ENCODE data around the gene ZDHHC19.
"Not testable (repeated sequence)": the region's sequence is repeated elsewhere in the genome, so short reads cannot be mapped to it uniquely, and the experiment has no call there.

ZDHHC19 gene

DNA sequence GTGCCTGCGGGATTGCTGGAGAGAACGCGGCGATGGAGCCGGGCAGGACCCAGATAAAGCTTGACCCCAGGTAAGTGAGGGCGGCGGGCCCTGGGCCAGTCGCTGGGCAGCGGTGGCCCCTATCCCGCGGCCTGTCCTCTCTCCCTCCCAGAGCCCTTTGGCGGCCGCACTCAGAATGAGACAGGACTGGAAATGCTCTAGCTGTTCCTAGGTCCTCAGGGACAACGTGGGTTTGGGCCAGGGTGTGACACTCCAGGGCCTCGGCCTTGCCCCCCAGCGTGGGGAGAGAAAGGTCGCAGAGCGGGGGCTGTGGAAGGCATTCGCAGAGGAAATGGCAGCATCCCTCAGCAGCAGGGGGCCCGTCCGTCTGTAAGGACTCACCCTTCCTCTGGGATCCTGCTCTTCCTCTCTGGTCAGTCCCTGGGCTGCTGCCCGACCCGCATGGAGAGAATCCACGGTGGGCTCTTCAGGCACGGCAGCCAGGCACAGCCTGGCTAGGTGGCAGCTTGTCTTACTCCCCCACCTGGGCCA lies 5.5 kb upstream of the ZDHHC19 start:
- TF ChIP-seq, protein P1, sequence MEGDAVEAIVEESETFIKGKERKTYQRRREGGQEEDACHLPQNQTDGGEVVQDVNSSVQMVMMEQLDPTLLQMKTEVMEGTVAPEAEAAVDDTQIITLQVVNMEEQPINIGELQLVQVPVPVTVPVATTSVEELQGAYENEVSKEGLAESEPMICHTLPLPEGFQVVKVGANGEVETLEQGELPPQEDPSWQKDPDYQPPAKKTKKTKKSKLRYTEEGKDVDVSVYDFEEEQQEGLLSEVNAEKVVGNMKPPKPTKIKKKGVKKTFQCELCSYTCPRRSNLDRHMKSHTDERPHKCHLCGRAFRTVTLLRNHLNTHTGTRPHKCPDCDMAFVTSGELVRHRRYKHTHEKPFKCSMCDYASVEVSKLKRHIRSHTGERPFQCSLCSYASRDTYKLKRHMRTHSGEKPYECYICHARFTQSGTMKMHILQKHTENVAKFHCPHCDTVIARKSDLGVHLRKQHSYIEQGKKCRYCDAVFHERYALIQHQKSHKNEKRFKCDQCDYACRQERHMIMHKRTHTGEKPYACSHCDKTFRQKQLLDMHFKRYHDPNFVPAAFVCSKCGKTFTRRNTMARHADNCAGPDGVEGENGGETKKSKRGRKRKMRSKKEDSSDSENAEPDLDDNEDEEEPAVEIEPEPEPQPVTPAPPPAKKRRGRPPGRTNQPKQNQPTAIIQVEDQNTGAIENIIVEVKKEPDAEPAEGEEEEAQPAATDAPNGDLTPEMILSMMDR (IDR thresholded peaks at IDR 0.05): no peak
- TF ChIP-seq ZFX (IDR thresholded peaks at IDR 0.05; ENCODE audit: borderline replicate concordance): no peak
- no peak overlapping the region for H3K27ac ChIP-seq

- H3K27ac ChIP-seq: no peak within 1 kb of the TSS
These were observed 4.9 kb upstream of the ZDHHC19 start, which contains the start of gene SLC51A for GRCh38 chr3:196216089-196216564. Gene SLC51A, plus strand, starts transcription at chr3:196216534. Its CDS starts 179 bp downstream, at chr3:196216713.

GRCh38 chr3:196215493-196216020 lies 4.4 kb upstream of the ZDHHC19 start:
- TF ChIP-seq, protein P1 (IDR thresholded peaks at IDR 0.05): no peak
- TF ChIP-seq ZFX (IDR thresholded peaks at IDR 0.05; ENCODE audit: borderline replicate concordance): no peak
- no peak overlapping the region for H3K27ac ChIP-seq

More at GRCh38 chr3:196216089-196216564, 4.9 kb upstream of the ZDHHC19 start, which contains the start of gene SLC51A:
- no peak for TF ChIP-seq ZFX (IDR thresholded peaks at IDR 0.05; ENCODE audit: borderline replicate concordance)
- TF ChIP-seq, protein P1 (IDR thresholded peaks at IDR 0.05): no peak

GRCh38 chr3:196214783-196215441 lies 3.7 kb upstream of the ZDHHC19 start:
- no peak overlapping the region for H3K27ac ChIP-seq

DNA sequence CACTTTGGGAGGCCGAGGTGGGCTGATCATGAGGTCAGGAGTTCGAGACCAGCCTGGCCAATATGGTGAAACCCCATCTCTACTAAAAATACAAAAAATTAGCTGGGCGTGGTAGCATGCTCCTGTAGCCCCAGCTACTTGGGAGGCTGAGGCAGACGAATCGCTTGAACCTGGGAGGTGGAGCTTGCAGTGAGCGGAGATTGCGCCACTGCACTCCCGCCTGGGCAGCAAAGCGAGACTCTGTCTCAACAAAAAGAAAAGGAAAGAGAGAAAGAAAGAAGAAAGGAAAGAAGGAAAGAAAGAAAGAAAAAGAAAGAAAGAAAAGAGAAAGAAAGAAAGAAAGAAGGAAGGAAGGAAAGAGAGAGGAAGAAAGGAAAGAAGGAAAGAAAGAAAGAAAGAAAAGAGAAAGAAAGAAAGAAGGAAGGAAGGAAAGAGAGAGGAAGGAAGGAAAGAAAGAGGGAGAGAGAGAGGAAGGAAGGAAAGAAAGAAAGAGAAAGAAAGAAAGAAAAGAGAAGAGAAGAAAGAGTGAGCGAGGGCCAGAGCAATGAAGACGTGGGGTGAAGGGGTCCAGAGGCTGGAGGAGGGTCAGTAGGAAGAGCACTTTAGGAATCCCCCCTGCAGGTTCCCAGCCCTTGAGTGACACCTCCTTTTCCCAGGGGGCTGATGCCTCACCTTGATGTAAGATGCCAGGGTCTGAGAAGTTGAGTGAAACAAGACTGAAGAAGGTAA lies 1.1 kb downstream of the ZDHHC19 start:
- H3K27ac ChIP-seq: not testable (repeated sequence)

More at GRCh38 chr3:196214783-196215441, 3.7 kb upstream of the ZDHHC19 start:
- no peak for TF ChIP-seq ZFX (IDR thresholded peaks at IDR 0.05; ENCODE audit: borderline replicate concordance)
- TF ChIP-seq, protein P1 (IDR thresholded peaks at IDR 0.05): no peak

GRCh38 chr3:196208942-196209695 lies 2.1 kb downstream of the ZDHHC19 start:
- H3K27ac ChIP-seq: no peak overlapping the region
- TF ChIP-seq, protein P1 (IDR thresholded peaks at IDR 0.05): no peak
- no peak for TF ChIP-seq ZFX (IDR thresholded peaks at IDR 0.05; ENCODE audit: borderline replicate concordance)
